IPS-NIHi7 (cell line): ENCODE measurements around the gene GPC6.
"Not testable (repeated sequence)": the region's sequence is repeated elsewhere in the genome, so short reads cannot be mapped to it uniquely, and the experiment has no call there.

Source experiments
- DNase-seq: peaks from one replicate; pipeline ENCODE4 v3.0.0; 2012; ENCODE audit warnings: mixed read lengths; ENCODE audit errors: extremely low spot score

GPC6 gene

DNA sequence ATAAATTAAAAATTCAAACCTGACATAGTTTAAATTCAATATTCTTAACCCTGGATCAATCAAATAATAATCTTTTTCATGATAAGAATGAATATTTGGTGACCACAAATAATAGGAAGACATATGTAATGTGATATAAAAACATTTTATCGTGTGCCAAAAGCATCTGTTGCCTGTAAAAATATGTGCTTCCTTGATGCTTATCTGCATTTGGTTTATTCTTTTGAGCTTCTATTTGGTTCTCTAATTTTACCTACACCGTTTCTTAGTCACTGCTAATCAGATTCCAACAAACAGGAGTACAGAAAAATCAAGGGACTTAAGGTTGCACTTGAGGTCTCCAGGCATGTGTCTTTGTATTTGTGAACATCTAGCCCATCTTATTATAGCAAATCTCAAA lies 978.3 kb downstream of the GPC6 start:
- DNase-seq: no peak

DNA sequence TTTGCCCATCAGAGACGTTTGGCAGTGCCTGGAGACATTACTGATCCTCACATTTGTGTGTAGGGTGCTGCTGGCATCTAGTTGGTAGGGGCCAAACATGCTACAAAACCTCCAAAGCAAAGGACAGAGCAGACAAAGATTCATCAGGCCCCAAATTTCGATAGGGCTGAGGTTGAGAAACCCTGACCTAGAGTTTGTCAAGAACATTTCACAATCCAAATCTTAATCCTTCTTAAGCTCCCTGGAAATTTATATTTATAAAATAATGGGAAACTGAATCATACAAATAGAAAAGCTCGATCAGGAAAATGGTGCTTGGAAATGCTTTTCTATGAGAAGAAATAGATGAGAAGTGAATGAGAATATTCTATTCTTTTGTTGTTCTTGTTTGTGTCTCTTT lies 979.3 kb downstream of the GPC6 start:
- no peak for DNase-seq

DNA sequence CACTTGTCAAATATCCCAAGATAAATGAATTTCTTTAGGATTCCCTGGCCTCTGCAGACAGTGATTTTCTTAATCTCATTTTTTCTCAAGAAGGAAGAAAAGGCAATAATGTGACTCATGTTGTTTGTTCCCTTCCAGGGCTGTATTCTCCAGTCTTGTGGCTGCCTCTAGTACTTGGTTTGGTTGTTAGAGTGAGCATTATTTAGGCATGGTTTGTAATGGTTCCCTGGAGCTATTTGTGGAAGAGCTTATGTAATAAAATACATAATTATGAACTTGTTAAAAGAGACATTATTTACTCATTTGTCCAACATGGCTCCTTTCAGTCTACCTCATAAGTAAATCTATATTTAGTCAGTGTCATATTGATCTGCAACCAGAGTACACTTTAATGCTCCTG lies 982.5 kb downstream of the GPC6 start:
- DNase-seq: no peak

DNA sequence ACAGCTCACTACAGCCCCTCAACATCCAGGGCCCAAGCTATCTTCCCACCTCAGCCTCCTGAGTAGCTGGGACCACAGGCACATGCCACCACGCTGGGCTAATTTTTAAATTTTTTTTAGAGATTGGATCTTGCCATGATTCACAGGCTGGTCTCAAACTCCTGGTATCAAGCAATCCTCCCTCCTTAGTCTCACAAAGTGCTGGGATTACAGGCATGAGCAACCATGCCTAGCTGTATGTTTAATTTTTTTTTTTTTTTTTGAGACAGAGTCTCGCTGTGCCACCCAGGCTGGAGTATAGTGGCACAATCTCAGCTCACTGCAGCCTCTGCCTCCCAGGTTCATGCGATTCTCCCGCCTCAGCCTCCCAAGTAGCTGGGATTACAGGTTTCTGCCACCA lies 983.3 kb downstream of the GPC6 start:
- not testable (repeated sequence) for DNase-seq

DNA sequence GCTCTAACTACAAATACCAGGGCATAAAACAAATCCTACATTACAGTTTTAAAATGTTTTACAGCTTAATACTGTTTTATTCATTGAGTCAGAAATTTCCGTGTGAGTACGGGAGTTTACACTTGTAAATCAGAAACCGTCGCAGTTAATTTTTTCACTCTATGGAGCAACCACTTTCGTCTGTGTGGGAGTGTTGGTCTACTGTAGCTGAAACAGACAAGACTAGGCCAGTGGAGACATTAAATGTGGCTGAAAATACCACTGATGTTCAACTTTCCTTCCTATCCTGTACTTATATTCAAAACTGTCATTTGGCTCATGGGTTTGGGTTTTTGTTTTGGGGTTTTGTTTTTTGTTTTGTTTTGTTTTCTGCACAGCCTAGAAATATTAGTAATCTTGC lies 984.2 kb downstream of the GPC6 start:
- no peak for DNase-seq

DNA sequence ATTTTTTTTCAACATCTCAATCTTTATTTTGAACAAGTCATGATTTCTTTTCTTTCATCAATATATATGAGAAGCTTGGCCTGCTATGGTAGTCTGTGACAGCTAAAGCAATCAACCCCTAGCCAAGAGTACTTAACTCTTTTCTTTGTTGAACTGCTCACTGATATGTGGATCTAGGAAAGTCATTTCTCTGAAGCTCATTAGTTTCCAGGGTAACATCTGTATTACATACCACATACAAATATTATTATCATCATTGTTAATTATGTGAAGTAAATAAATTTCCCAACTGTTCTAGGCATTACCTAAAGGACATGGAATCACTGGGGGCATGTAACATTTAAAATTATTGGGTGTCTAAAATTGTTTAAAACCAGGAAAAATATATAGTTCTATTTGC lies 985.6 kb downstream of the GPC6 start:
- DNase-seq: no peak

DNA sequence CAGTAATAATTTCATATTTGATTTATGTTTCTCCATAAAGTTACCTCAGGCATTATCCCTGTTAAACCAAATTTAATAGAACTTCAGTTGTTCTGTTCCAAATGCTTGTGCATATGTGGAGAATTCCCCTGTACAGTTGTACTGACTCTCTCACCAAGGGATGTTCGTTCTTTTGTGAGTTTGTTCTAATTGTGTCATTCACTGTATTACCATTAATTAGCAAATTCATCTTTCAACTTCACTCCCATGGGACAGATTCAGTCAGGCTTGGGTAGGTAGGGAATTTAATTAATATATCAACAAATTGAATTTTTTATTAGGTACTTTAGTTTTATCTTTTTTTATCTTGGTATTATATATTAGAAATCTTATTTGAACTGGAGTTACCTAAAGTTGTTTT lies 987.5 kb downstream of the GPC6 start:
- no peak for DNase-seq

DNA sequence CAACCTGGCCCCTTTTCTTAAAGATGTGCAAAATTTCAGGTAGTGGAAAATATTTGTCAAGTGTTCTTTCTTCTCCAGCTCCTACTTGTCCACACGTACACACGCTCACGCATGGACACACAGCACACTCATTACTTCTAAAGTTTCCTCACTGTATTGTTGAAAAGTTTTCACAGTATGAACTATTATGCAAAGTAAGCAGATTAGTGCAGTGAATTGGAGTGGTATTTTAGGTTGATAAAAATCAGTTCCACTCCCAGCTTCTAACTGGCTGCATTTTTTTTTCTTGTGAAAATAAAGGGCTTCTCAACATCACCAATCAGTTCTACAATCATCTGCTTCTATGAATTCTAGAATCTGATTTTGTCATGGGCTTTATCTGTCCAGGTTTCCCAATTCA lies 988.4 kb downstream of the GPC6 start:
- no peak for DNase-seq

DNA sequence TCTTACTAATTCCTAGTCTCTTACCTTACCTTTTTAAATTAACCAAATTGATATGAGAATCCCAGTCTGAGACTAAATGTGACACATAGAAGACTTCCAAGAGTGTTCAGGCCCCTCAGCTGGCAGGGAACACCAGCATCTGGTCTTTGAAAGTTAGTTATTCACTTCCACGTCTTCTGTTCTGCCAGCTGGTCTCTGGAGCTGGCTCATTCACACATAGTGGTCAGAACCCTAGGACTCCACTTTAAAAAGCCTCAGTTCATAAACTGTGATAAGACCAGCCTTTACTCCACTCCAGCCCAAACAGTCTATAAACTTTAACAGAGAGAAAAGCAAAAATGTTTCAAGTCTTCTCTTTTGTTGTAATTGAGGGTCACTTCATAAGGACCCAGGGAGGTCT lies 989.9 kb downstream of the GPC6 start:
- no peak for DNase-seq

DNA sequence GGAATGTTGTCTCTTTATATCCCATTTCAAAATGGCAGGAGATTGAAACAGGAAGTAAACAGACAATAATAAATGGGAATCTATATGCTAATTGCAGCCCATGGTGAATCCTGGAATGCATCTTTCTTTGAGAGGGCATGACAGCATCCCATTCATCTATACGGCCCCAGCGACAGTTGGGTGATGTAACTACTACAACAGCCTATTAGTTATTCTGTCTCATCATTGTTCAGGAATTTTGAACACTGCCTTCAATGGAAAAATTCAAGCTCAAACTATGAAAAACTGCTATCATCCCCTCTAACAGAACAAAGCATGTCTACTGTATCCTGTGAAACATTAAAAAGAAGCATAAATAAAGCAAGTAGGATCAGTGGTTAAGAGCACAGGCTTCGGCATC lies 990.8 kb downstream of the GPC6 start:
- DNase-seq: no peak

DNA sequence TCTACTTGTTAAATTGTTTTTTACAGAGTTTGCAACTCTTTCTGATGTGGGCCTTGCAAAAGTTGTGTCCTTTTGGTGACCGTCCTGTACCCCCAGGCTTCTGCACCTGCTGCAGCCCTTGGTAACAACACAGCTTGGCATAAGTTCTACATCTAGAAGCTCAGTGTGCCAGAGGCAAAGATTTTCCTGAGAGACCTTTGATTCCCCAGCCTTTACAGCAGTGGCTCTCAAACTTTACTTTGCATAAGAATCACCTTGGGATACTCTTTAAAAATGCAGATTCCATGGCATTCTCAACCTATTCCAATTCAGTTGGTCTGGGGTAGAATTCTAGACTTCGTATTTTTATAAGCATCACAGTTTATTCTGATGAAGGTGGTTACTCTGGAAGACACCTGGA lies 991.9 kb downstream of the GPC6 start:
- DNase-seq: no peak

DNA sequence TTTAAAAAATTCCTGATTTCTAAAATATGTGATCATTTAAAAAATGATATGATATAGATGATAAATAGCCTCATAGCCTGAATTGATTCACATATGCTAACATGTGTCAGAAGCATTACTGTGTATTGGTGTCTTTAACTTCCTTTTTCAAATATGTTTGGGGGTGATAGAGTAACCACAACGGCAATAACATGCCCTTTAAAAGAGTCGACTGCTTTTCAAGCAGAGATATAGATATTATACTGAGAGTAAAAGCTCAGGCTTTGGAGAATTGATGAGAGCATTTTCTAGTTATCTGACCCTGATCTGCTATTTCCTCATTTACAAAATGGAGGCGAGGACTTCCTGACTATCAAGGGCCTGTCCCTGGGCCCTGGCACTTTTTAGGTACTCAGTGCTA lies 992.3 kb downstream of the GPC6 start:
- DNase-seq: no peak

DNA sequence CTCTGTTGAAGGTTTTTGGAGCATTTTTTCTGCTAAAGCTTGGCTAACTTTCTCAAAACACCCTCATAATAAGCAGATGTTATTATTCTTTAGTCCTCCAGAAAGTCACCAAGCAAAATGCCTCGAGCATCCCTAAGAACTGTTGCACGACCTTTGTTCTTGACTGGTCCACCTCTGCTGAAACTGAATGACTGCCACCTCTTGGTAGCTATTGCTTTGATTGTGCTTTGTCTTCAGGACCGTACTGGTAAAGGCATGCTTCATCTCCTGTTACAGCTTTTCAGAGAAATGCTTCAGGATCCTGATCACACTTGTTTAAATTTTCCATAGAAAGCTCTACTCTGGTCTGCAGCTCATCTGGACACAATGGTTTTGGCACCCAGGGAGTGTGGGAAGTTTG lies 998.1 kb downstream of the GPC6 start:
- DNase-seq: no peak

DNA sequence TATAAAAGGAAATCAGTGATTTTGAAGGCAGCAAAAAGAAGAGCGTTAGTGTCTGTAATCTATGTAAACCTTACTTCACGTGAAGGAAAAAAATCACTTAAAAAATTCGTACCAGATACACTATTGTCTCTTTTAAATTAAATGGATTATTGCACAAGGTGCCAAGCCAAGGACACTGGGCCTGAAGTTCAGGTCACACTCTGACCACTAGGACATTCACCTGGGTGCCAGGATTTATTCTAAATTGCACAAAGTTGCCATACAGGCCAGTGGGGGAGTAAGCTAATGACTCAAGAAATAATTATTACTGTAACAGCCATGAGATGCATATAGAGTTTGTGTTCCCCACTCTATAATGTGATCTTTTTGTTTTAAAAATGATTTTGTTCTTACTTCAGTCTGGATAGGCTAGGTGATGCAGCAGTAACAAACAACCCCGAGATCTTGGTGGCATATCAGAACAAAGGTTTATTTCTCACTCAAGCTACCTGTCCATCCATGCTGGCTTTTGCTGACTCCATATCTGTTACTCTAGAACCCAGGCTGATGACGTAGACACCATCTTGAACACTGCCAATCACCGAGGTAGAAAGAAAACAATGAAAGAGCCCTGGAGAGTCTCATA lies 1000.8 kb downstream of the GPC6 start:
- no peak for DNase-seq

DNA sequence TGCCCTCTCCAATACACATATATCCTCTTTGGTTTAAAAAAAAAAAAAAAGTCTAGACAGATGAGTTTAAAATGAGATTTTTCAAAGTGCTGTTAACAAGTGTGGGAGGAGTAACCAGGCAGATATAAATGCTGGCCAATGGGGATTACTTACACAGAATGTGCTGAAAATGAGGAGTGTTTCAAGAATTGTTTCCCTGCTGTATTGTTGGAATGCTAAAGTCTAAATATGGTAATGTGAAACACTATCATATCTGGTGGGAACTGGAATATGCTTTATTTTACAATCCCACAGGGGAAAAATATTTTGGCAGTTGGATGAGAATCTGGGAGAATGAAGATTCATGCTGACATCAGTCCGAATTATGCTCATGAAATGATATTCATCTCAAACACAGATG lies 1002.2 kb downstream of the GPC6 start:
- DNase-seq: no peak

DNA sequence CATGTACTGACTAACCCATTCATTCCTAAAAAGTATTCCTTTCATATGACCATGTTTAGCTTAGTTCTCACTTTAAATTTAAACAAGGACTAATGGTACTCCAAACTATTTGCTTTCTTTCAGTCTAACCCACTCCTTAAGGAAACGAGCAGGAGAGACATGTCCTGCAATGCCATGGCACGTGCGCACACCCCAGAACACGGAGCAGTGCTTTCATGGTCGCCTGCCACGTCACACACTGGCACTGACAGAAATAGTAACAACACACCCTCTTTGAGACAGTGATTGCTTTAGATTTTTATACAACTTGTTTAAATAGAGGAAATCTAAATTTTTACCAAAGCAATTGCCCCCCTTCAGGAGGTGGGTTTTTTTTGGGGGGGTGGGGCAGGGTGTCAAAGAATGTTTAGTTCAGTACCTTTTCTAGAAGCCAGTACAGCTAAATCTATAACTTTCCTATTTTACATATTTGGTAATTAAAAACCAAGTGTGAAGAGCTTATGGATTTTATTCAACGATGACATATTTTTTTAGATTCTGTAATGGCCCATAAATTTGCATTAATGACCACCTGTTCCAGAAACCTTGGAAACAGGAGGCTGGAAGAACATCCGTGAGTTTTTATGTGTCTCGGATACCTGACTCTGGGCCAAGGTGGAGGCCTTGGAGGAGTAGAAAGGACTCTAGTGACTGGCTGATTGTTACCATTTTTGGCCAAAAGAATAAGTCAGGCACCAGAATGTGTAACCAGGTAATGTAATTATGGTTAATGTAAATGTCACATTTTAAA lies 1005.7 kb downstream of the GPC6 start:
- DNase-seq: no peak

DNA sequence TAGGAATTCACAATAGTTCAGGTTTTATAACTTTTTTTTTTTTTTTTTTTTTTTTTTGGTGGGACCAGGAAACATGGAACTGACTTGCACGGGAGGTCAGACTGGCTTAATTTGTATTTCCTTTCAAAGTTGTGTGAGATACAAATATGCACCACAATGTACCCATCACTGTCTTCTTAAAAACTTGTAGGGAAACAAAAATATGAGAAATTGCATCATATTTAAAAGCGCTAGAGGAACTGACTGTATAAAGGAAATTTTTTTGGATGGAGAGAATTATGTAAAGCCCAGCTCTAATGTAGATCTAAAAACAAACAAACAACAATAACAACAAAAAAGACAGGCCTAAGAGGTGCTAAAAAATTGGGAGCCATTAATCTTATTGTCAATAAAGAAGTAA lies 1006.3 kb downstream of the GPC6 start:
- DNase-seq: no peak

DNA sequence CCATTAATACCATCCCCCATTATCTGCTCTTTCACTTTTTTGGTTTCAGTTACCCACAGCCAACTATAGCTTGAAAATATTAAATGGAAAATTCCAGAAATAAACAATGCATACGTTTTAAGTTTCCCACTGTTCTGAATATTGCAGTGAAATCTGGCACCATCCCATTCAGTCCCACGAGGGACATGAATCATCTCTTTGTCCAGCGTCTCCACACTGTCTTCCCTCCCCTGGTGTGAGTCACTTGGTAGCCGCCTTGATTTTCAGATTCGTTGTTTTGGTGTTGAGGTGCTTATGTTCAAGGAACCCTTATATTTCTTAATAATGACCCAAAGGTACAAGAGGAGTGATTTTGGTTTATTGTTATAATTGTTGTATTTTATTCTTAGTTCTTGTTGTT lies 1006.8 kb downstream of the GPC6 start:
- no peak for DNase-seq

DNA sequence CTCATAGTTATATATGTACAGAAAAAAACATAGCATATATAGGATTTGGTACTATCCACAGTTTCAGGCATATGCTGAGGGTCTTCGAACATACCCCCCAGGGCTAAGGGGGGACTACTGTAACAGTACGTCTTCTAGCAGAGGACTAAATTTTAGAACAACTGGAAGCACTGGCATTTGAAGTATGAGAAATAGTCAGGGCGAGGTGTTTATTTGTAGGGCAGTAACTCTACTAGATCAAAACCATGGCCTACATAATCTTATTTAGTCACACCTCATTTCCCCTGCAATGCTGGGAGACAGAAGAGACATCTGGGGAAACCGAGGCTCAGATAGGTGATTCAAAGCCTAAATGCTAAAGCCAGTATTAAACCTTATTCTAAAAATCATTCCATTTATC lies 1007.2 kb downstream of the GPC6 start:
- DNase-seq: no peak

DNA sequence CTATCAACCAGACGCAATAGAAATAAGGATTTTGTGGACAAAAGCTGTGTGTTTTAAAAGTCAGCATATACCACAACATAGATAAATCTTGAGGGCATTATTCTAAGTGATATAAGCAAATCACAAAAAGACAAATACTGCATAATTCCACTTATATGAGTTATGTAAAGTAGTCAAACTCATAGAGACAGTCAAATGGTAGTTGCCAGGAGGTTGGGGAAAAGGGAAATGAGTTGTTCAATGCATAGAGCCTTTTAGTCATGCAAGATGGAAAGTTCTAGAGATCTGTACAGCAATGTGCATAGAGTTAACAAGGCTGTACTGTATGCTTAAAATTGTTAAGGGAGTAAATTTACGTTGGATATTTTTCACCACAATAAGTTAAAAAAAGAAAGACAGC lies 1008.1 kb downstream of the GPC6 start:
- DNase-seq: no peak

DNA sequence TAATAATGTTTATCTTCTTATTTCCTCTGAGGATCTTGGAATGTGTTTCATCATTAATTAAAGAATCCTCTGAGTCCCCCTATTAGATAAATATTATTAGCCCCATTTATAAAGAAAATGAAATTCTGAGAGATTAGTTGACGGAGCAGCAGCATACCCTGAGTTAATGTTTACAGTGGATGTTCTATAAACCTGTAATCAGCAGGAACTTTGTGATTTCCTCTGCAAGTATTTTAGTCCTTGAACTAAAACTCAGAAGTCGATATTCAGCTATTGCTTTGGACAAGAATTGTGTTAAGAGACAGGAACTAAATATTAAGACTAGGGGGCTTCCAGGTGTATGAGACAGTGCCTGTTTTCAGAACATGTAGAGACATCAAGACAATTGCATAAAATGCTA lies 1009.5 kb downstream of the GPC6 start:
- DNase-seq: no peak

DNA sequence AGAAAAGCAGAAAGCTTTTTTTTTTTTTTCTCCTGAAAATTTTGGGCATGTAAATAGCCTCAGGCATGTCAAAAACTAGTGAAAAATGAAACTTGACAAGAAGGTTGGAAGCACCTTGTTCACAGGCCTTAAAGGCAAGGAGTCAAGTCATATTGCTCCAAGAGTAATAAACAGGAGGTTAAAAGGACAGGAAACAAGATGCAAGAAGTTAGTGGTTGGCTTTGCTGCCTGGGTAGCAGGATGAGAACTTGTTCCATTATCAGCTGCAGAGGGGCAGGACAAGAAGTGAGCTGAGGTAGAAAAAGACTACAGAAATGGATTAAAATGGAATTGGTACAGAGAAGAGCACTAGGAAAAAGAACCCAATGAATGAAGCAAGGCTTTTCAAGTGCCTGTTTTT lies 1010.3 kb downstream of the GPC6 start:
- DNase-seq: no peak

DNA sequence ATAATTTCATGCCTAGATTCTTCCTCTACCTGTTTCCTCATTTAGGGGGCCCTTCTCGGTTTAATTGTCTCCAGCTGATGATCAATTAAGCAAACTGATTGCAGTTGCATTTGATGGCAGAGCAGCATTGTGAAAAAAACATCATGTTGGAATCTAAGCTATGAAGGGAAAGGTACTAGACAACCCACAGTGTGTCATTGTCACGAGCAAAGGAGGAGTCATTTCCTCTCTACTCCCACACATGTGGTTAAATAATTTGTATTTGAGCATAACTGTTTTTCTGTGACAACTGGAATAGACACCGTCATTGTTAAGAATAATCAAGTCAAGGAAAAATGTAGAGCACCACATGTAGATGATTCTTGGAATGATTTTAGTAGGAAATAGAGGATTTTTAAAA lies 1012.5 kb downstream of the GPC6 start:
- DNase-seq: no peak

DNA sequence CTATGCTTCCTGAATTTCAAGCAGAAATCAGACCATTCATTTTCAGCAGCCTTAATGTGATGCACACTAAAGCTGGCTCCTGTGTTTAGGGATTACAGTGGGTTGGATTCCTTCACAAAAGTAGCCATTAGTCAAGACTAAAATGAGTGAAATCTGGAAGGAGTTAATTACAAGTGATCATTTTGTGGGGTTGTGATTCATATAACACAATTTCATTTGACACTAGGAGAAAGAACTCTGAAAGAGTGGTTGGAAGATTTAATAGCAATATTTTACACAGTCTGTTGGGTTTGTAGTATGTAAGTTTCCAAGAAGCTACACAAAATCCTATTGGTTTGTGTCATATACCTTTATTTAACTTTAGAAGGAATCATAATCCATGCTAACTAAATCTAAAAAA lies 1015.9 kb downstream of the GPC6 start:
- no peak for DNase-seq
